ENCODE measurements around the gene NAB2. TPM values are rescaled to one million over a fixed set of nuclear protein-coding genes. Genes with fewer than 3 reads are reported as not detected.
A peak's percentile ranks its signal among the peaks of the same experiment; 100 is the strongest.

NAB2 gene, protein sequence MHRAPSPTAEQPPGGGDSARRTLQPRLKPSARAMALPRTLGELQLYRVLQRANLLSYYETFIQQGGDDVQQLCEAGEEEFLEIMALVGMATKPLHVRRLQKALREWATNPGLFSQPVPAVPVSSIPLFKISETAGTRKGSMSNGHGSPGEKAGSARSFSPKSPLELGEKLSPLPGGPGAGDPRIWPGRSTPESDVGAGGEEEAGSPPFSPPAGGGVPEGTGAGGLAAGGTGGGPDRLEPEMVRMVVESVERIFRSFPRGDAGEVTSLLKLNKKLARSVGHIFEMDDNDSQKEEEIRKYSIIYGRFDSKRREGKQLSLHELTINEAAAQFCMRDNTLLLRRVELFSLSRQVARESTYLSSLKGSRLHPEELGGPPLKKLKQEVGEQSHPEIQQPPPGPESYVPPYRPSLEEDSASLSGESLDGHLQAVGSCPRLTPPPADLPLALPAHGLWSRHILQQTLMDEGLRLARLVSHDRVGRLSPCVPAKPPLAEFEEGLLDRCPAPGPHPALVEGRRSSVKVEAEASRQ
- polyA plus RNA-seq (2012; ENCODE audit: insufficient read length, low read depth) = 67.3 TPM

DNA sequence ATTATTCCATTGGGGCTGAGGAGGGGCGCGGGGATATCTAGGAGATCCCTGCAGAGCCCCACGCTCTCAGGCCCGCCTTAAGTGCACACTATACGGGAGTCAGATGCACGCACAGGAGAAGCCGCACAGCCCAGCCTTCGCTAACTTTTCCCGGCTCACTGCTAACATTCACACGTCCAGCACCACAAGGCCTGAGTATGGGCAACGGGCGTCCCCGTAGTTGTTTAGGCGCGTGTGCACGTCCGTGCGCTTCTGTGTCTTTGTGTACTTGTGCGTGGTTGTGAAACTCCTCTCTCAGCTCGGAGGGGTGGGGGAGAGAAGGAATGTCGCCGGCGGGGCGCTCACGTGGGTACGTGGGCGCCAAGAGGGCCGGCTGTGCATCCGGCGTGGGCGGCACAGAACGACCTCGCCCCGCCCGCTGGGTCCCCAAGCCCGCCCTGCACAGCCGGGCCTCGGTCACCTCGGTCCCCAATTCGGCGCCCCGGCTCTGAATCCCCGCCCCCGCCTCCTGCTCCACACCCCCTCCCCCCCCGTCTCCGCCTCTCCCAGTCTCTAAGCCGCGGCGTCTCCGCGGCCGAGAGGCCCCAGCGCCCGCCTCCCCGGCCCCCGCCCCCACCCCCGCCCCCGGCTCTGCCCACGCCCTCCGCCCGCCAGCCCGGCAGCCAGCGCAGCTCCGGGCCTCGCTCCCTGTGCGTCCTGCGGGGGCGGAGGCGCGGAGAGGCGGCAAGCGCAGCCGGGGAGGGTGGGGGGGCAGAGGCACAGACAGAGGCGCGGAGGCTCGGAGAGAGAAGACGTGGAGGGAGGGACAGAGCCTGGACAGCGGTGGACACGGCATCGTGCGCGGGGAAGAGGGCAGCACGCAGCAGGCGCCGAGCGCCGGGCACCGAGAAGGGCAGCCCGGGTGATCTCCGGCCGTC lies at the start of gene NAB2:
TSS of gene NAB2 (plus strand) at position 761 of the 917 bp plus-strand sequence. CDS start 158 bp downstream, outside the sequence.
- 0 out of 2 replicates have a peak, but pooled peaks have one; percentile 36 for TF ChIP-seq SIN3A (IDR thresholded peaks at IDR 0.05; ENCODE audit: borderline replicate concordance, insufficient read depth, low read length)
- TF ChIP-seq TAF1 (IDR thresholded peaks at IDR 0.05; ENCODE audit: borderline replicate concordance, insufficient read depth, low read length) = peak; percentile 51; the same call in 1 of the 2 replicates
- TF ChIP-seq, protein P1, sequence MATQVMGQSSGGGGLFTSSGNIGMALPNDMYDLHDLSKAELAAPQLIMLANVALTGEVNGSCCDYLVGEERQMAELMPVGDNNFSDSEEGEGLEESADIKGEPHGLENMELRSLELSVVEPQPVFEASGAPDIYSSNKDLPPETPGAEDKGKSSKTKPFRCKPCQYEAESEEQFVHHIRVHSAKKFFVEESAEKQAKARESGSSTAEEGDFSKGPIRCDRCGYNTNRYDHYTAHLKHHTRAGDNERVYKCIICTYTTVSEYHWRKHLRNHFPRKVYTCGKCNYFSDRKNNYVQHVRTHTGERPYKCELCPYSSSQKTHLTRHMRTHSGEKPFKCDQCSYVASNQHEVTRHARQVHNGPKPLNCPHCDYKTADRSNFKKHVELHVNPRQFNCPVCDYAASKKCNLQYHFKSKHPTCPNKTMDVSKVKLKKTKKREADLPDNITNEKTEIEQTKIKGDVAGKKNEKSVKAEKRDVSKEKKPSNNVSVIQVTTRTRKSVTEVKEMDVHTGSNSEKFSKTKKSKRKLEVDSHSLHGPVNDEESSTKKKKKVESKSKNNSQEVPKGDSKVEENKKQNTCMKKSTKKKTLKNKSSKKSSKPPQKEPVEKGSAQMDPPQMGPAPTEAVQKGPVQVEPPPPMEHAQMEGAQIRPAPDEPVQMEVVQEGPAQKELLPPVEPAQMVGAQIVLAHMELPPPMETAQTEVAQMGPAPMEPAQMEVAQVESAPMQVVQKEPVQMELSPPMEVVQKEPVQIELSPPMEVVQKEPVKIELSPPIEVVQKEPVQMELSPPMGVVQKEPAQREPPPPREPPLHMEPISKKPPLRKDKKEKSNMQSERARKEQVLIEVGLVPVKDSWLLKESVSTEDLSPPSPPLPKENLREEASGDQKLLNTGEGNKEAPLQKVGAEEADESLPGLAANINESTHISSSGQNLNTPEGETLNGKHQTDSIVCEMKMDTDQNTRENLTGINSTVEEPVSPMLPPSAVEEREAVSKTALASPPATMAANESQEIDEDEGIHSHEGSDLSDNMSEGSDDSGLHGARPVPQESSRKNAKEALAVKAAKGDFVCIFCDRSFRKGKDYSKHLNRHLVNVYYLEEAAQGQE (IDR thresholded peaks at IDR 0.05; ENCODE audit: insufficient read depth in 1 of 2, low read depth in 2 of 2, low read length in 2 of 2) = 0 out of 4 replicates have a peak, but pooled peaks of 1 of the 2 experiments have one; percentile 3
- peak; percentile 55; the same call in 1 of the 2 replicates for TF ChIP-seq POLR2AphosphoS5 (IDR thresholded peaks at IDR 0.05; ENCODE audit: low read depth, low read length)
- TF ChIP-seq FOXP2 (optimal IDR thresholded peaks at IDR 0.05; ENCODE audit: borderline replicate concordance, extremely low read depth, extremely low read length, insufficient read depth) = no peak

DNA sequence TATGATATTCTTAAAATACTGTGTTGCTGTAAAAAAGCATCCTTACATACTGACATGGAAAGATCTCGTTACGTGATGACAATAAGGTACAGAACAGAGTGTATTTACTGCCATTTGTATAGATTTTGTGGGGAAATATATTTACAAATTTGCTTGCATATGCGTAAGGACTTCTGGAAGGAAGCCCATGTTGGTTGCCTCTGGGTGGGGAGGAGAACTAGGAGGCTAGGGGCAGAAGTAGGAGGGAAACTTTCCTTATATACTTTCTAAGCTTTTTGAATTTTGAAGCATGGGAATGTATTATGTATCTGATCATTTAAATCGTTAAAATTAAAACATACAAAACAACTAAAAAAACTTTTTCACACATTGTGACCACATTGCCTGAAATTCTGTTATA lies 48.7 kb upstream of the NAB2 start:
- no peak for TF ChIP-seq TAF1 (IDR thresholded peaks at IDR 0.05; ENCODE audit: borderline replicate concordance, insufficient read depth, low read length)
- no peak for TF ChIP-seq POLR2AphosphoS5 (IDR thresholded peaks at IDR 0.05; ENCODE audit: low read depth, low read length)
- TF ChIP-seq FOXP2 (optimal IDR thresholded peaks at IDR 0.05; ENCODE audit: borderline replicate concordance, extremely low read depth, extremely low read length, insufficient read depth) = no peak
- no peak for TF ChIP-seq SIN3A (IDR thresholded peaks at IDR 0.05; ENCODE audit: borderline replicate concordance, insufficient read depth, low read length)
- TF ChIP-seq, protein P1 (IDR thresholded peaks at IDR 0.05; ENCODE audit: insufficient read depth in 1 of 2, low read depth in 2 of 2, low read length in 2 of 2) = no peak

DNA sequence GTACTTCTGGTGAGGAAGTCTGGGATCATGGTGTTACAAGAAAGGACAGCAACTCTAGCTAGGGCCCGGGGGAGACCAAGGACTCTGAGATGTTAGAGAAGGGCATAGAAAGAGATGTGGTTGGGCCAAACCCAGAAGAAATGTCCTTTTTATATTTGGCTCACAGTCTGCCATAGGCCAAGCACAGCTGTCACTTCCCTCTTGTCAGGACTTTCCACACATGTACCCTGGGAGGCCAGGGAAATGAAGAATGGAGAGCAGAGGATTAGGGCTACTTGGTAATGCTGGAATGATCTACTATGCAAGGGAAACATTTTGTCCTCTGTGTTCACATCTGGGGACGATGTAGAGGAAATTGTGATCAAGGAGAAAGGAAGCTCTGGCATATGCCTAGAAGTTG lies 48.2 kb upstream of the NAB2 start:
- no peak for TF ChIP-seq POLR2AphosphoS5 (IDR thresholded peaks at IDR 0.05; ENCODE audit: low read depth, low read length)
- TF ChIP-seq, protein P1 (IDR thresholded peaks at IDR 0.05; ENCODE audit: insufficient read depth in 1 of 2, low read depth in 2 of 2, low read length in 2 of 2) = no peak
- no peak for TF ChIP-seq FOXP2 (optimal IDR thresholded peaks at IDR 0.05; ENCODE audit: borderline replicate concordance, extremely low read depth, extremely low read length, insufficient read depth)
- no peak for TF ChIP-seq TAF1 (IDR thresholded peaks at IDR 0.05; ENCODE audit: borderline replicate concordance, insufficient read depth, low read length)

DNA sequence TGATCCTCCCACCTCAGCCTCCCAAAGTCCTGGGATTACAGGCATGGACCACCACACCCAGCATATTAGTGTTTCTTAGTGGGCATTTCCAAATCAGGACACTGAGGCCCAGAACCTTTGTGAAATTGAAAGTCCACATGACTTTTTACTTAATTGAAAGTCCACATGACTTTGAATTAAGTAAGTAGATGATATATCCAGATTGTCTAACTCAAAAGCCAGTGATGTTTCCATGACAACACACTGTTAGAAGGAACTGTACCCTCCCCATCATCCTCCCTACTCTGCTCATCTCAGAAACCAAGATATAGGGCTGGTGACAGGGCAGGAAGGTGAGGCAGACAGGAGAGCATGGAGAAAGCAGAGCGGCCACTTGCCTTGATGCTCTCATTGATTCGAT lies 46.2 kb upstream of the NAB2 start:
- TF ChIP-seq, protein P1 (IDR thresholded peaks at IDR 0.05; ENCODE audit: insufficient read depth in 1 of 2, low read depth in 2 of 2, low read length in 2 of 2) = no peak
- TF ChIP-seq SIN3A (IDR thresholded peaks at IDR 0.05; ENCODE audit: borderline replicate concordance, insufficient read depth, low read length) (no peak), POLR2AphosphoS5 (IDR thresholded peaks at IDR 0.05; ENCODE audit: low read depth, low read length) (no peak), TAF1 (IDR thresholded peaks at IDR 0.05; ENCODE audit: borderline replicate concordance, insufficient read depth, low read length) (no peak), FOXP2 (optimal IDR thresholded peaks at IDR 0.05; ENCODE audit: borderline replicate concordance, extremely low read depth, extremely low read length, insufficient read depth) (no peak)
